Measurements from ENCODE around the gene ZCCHC14.

ZCCHC14 gene

GRCh38 chr16:87356491-87356853 is 136.4 kb downstream of the ZCCHC14 start:
- no peak for DNase-seq (ENCODE audit: low read depth)
- no peak for TF ChIP-seq CTCF (conservative IDR thresholded peaks at IDR 0.05; ENCODE audit: low read depth, low read length)

More at GRCh38 chr16:87356491-87356853, 136.4 kb downstream of the ZCCHC14 start:
- no peak overlapping the region for H3K4me3 ChIP-seq (ENCODE audit: low read length)

All from retinal pigment epithelial cell (primary cell).